MM.1S (cell line): ENCODE measurements around the gene CAMP.

Experiments used
- DNase-seq: peaks from one replicate; pipeline ENCODE4 v3.0.0-alpha.2; 2015
- H2AFZ ChIP-seq: fragments of 300-600 bp; sonication (generic); 2 replicates; pipeline ENCODE4 v1.6.0; 2016; ENCODE audit warnings: antibody characterized with exemption, low read length
- H3F3A ChIP-seq: fragments of 300-600 bp; sonication (generic); 2 replicates; pipeline ENCODE4 v1.6.1; 2016; ENCODE audit warnings: mild to moderate bottlenecking, antibody characterized with exemption, low read length, moderate library complexity, mixed read lengths; ENCODE audit not compliant: insufficient read depth
- H3K27ac ChIP-seq: fragments of 300-600 bp; sonication (generic); 2 replicates; pipeline ENCODE4 v1.5.1; 2016; ENCODE audit warnings: mild to moderate bottlenecking, low read length
- H3K27me3 ChIP-seq: fragments of 300-600 bp; sonication (generic); replicated peaks from 2 replicates; pipeline ENCODE4 v1.6.0; 2016; ENCODE audit warnings: low read length; ENCODE audit not compliant: insufficient read depth
- H3K36me3 ChIP-seq: fragments of 300-600 bp; sonication (generic); replicated peaks from 2 replicates; pipeline ENCODE4 v1.6.1; 2016; ENCODE audit warnings: mild to moderate bottlenecking, low read length, mixed read lengths; ENCODE audit not compliant: insufficient read depth
- H3K4me1 ChIP-seq: fragments of 300-600 bp; sonication (generic); 2 replicates; pipeline ENCODE4 v1.6.1; 2016; ENCODE audit warnings: low read length, mixed read lengths
- H3K4me2 ChIP-seq: fragments of 300-600 bp; sonication (generic); 2 replicates; pipeline ENCODE4 v1.6.0; 2016; ENCODE audit warnings: low read depth, low read length
- H3K4me3 ChIP-seq: fragments of 300-600 bp; sonication (generic); 2 replicates; pipeline ENCODE4 v1.5.1; 2016; ENCODE audit warnings: low read length, mixed read lengths
- H3K79me2 ChIP-seq: fragments of 300-600 bp; sonication (generic); 2 replicates; pipeline ENCODE4 v1.6.1; 2016; ENCODE audit warnings: mixed run types, low read length, mixed read lengths
- H3K9ac ChIP-seq: fragments of 300-600 bp; sonication (generic); 2 replicates; pipeline ENCODE4 v1.6.1; 2016; ENCODE audit warnings: low read length, mixed read lengths
- H3K9me2 ChIP-seq: fragments of 300-600 bp; sonication (generic); replicated peaks from 2 replicates; pipeline ENCODE4 v1.6.1; 2016; ENCODE audit warnings: mild to moderate bottlenecking, low read length, mixed read lengths; ENCODE audit not compliant: insufficient read depth
- H3K9me3 ChIP-seq: fragments of 300-600 bp; sonication (generic); replicated peaks from 2 replicates; pipeline ENCODE4 v1.6.1; 2016; ENCODE audit warnings: mild to moderate bottlenecking, low read length, mixed read lengths; ENCODE audit not compliant: insufficient read depth
- H4K20me1 ChIP-seq: fragments of 300-600 bp; sonication (generic); 2 replicates; pipeline ENCODE4 v1.6.1; 2016; ENCODE audit warnings: mild to moderate bottlenecking, low read length, moderate library complexity, mixed read lengths; ENCODE audit not compliant: insufficient read depth
- EZH2 ChIP-seq: fragments of 300-600 bp; sonication (generic); optimal IDR thresholded peaks from 2 replicates; pipeline ENCODE3; 2017; ENCODE audit warnings: low read depth, mild to moderate bottlenecking, antibody characterized with exemption, low read length, mixed read lengths
- EZH2phosphoT487 ChIP-seq: fragments of 300-600 bp; sonication (generic); IDR thresholded peaks from 2 replicates; pipeline ENCODE4 v1.6.1; 2018; ENCODE audit warnings: antibody characterized with exemption, low read length
- TF ChIP-seq, protein P1 (sequence below): fragments of 300-600 bp; sonication (generic); IDR thresholded peaks from 2 replicates; pipeline ENCODE4 v1.5.1; 2016; ENCODE audit warnings: antibody characterized with exemption, low read length, mixed read lengths

Gene CAMP

DNA sequence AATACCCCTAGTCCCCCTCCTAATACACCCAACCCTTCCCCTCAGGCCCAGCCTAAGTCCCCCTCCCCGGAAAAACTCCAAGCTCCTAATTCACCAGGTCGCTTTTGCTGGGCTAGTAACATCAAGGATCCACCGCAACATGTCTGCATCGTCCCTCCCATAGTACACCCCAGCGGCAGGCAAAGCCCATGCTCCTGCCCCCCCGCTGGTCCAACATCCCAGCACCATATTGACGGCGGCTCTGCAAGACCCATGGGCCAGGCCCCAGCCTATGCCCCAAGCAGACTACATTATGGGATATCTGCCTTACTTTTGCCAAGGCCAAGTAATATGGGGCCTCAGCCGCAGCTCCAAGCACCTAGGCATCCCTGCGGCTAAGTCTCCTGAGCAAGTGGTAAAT, 51.2 kb downstream of the CAMP start:
- Histone ChIP-seq H3K4me2 (no peak overlapping the region), H3K4me3 (no peak overlapping the region), H3F3A (no peaks in the 10 kb centered on the region), H3K4me1 (no peaks in the 10 kb centered on the region), H3K79me2 (no peaks in the 10 kb centered on the region), H3K9me3 (no peaks in the 10 kb centered on the region), H3K9me2 (no peaks in the 10 kb centered on the region), H3K36me3 (no peaks in the 10 kb centered on the region), H2AFZ (no peak overlapping the region), H4K20me1 (no peaks in the 10 kb centered on the region), H3K27me3 (no peaks in the 10 kb centered on the region), H3K9ac (no peak overlapping the region), H3K27ac (no peak overlapping the region)
- TF ChIP-seq EZH2phosphoT487 (no peak), EZH2 (no peak)
- TF ChIP-seq, protein P1, sequence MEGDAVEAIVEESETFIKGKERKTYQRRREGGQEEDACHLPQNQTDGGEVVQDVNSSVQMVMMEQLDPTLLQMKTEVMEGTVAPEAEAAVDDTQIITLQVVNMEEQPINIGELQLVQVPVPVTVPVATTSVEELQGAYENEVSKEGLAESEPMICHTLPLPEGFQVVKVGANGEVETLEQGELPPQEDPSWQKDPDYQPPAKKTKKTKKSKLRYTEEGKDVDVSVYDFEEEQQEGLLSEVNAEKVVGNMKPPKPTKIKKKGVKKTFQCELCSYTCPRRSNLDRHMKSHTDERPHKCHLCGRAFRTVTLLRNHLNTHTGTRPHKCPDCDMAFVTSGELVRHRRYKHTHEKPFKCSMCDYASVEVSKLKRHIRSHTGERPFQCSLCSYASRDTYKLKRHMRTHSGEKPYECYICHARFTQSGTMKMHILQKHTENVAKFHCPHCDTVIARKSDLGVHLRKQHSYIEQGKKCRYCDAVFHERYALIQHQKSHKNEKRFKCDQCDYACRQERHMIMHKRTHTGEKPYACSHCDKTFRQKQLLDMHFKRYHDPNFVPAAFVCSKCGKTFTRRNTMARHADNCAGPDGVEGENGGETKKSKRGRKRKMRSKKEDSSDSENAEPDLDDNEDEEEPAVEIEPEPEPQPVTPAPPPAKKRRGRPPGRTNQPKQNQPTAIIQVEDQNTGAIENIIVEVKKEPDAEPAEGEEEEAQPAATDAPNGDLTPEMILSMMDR: no peak
- no peak for DNase-seq
